ENCODE results near the gene OVOL2. TPM values are rescaled to one million over a fixed set of nuclear protein-coding genes. Genes with fewer than 3 reads are reported as not detected.
A peak's percentile ranks its signal among the peaks of the same experiment; 100 is the strongest.
"Not testable (repeated sequence)": the region's sequence is repeated elsewhere in the genome, so short reads cannot be mapped to it uniquely, and the experiment has no call there.

Gene OVOL2
- total RNA-seq (not detected), total RNA-seq (0 to 0.12 reads per million in 2 donors)

GRCh38 chr20:18057101-18057993, at the start of gene OVOL2:
TSS of gene OVOL2 (minus strand) at chr20:18057916. CDS start at chr20:18057634, 282 bp downstream.
- H3K9me3 ChIP-seq (ENCODE audit: control insufficient read depth, low read length, poor library complexity, severe bottlenecking) = peaks cover 4% of the 10 kb centered on the region
- no peak within 1 kb of the TSS for H3K27ac Mint-ChIP-seq
- H3K4me1 Mint-ChIP-seq = peaks cover 4% of the 10 kb centered on the region
- peaks cover 66% of the 10 kb centered on the region for H3K27me3 Mint-ChIP-seq
- ATAC-seq (no peak), DNase-seq (no peak)
- H3K4me3 Mint-ChIP-seq = peak within 1 kb of the TSS; percentile 39
- H3K36me3 Mint-ChIP-seq (ENCODE audit: low read depth) = peaks cover 5% of the 10 kb centered on the region

GRCh38 chr20:18103497-18103896, 45.8 kb upstream of the OVOL2 start:
- peaks cover 31% of the 10 kb centered on the region for H3K27me3 Mint-ChIP-seq

GRCh38 chr20:18101125-18101810, 43.6 kb upstream of the OVOL2 start:
- no peaks in the 10 kb centered on the region for H3K36me3 Mint-ChIP-seq (ENCODE audit: low read depth)
- no peak for ATAC-seq
- no peak overlapping the region for H3K4me3 Mint-ChIP-seq

More at GRCh38 chr20:18103497-18103896, 45.8 kb upstream of the OVOL2 start:
- no peaks in the 10 kb centered on the region for H3K9me3 ChIP-seq (ENCODE audit: control insufficient read depth, low read length, poor library complexity, severe bottlenecking)
- H3K36me3 Mint-ChIP-seq (ENCODE audit: low read depth) = no peaks in the 10 kb centered on the region
- ATAC-seq = no peak
- no peak overlapping the region for H3K27ac Mint-ChIP-seq
- H3K4me1 Mint-ChIP-seq = no peaks in the 10 kb centered on the region
- H3K4me3 Mint-ChIP-seq = no peak overlapping the region
- DNase-seq = no peak

GRCh38 chr20:18100569-18100968, 42.9 kb upstream of the OVOL2 start:
- H3K36me3 Mint-ChIP-seq (ENCODE audit: low read depth); H3K9me3 ChIP-seq (ENCODE audit: control insufficient read depth, low read length, poor library complexity, severe bottlenecking); ATAC-seq; H3K27ac Mint-ChIP-seq; H3K4me1 Mint-ChIP-seq; DNase-seq; H3K4me3 Mint-ChIP-seq: not testable (repeated sequence)
- peaks cover 32% of the 10 kb centered on the region for H3K27me3 Mint-ChIP-seq

More at GRCh38 chr20:18101125-18101810, 43.6 kb upstream of the OVOL2 start:
- no peaks in the 10 kb centered on the region for H3K9me3 ChIP-seq (ENCODE audit: control insufficient read depth, low read length, poor library complexity, severe bottlenecking)
- no peak for DNase-seq
- Mint-ChIP-seq H3K27ac (no peak overlapping the region), H3K4me1 (peaks cover 2% of the 10 kb centered on the region), H3K27me3 (peaks cover 36% of the 10 kb centered on the region)

GRCh38 chr20:18094191-18094590, 36.5 kb upstream of the OVOL2 start:
- ATAC-seq = no peak
- no peaks in the 10 kb centered on the region for H3K9me3 ChIP-seq (ENCODE audit: control insufficient read depth, low read length, poor library complexity, severe bottlenecking)
- peaks cover 4% of the 10 kb centered on the region for H3K4me1 Mint-ChIP-seq
- no peak for DNase-seq
- no peaks in the 10 kb centered on the region for H3K36me3 Mint-ChIP-seq (ENCODE audit: low read depth)
- no peak overlapping the region for H3K27ac Mint-ChIP-seq
- H3K27me3 Mint-ChIP-seq = peaks cover 31% of the 10 kb centered on the region
- H3K4me3 Mint-ChIP-seq = no peak overlapping the region

- H3K27ac Mint-ChIP-seq = no peak overlapping the region
- H3K9me3 ChIP-seq (ENCODE audit: control insufficient read depth, low read length, poor library complexity, severe bottlenecking) = no peaks in the 10 kb centered on the region
- DNase-seq = no peak
- H3K4me3 Mint-ChIP-seq = no peak overlapping the region
- H3K36me3 Mint-ChIP-seq (ENCODE audit: low read depth) = no peaks in the 10 kb centered on the region
- H3K4me1 Mint-ChIP-seq = peaks cover 4% of the 10 kb centered on the region
- ATAC-seq = no peak
- peaks cover 30% of the 10 kb centered on the region for H3K27me3 Mint-ChIP-seq
Observed at GRCh38 chr20:18093388-18093787, 35.7 kb upstream of the OVOL2 start.

GRCh38 chr20:18092890-18093289, 35.2 kb upstream of the OVOL2 start:
- no peak overlapping the region for H3K4me3 Mint-ChIP-seq
- H3K36me3 Mint-ChIP-seq (ENCODE audit: low read depth) = no peaks in the 10 kb centered on the region
- ATAC-seq (no peak), DNase-seq (no peak)
- no peak overlapping the region for H3K27ac Mint-ChIP-seq
- peaks cover 30% of the 10 kb centered on the region for H3K27me3 Mint-ChIP-seq
- H3K4me1 Mint-ChIP-seq = peaks cover 4% of the 10 kb centered on the region
- H3K9me3 ChIP-seq (ENCODE audit: control insufficient read depth, low read length, poor library complexity, severe bottlenecking) = no peaks in the 10 kb centered on the region

GRCh38 chr20:18091623-18092022, 33.9 kb upstream of the OVOL2 start:
- Mint-ChIP-seq H3K27ac (no peak overlapping the region), H3K4me3 (no peak overlapping the region), H3K4me1 (peaks cover 2% of the 10 kb centered on the region), H3K27me3 (peaks cover 26% of the 10 kb centered on the region), H3K36me3 (ENCODE audit: low read depth) (no peaks in the 10 kb centered on the region)
- no peaks in the 10 kb centered on the region for H3K9me3 ChIP-seq (ENCODE audit: control insufficient read depth, low read length, poor library complexity, severe bottlenecking)
- ATAC-seq = no peak
- DNase-seq = no peak

- H3K27me3 Mint-ChIP-seq = peaks cover 26% of the 10 kb centered on the region
- no peaks in the 10 kb centered on the region for H3K9me3 ChIP-seq (ENCODE audit: control insufficient read depth, low read length, poor library complexity, severe bottlenecking)
- no peak overlapping the region for H3K4me3 Mint-ChIP-seq
- H3K36me3 Mint-ChIP-seq (ENCODE audit: low read depth) = no peaks in the 10 kb centered on the region
- no peak overlapping the region for H3K27ac Mint-ChIP-seq
- peaks cover 2% of the 10 kb centered on the region for H3K4me1 Mint-ChIP-seq
- ATAC-seq = no peak
- no peak for DNase-seq
Observed at GRCh38 chr20:18090477-18090876, 32.8 kb upstream of the OVOL2 start.

- DNase-seq (no peak), ATAC-seq (no peak)
- Mint-ChIP-seq H3K27me3 (peaks cover 26% of the 10 kb centered on the region), H3K4me3 (no peak overlapping the region), H3K27ac (no peak overlapping the region), H3K4me1 (peaks cover 2% of the 10 kb centered on the region), H3K36me3 (ENCODE audit: low read depth) (no peaks in the 10 kb centered on the region)
- H3K9me3 ChIP-seq (ENCODE audit: control insufficient read depth, low read length, poor library complexity, severe bottlenecking) = no peaks in the 10 kb centered on the region
Observed at GRCh38 chr20:18090044-18090443, 32.3 kb upstream of the OVOL2 start.

GRCh38 chr20:18088841-18089240, 31.1 kb upstream of the OVOL2 start:
- peaks cover 23% of the 10 kb centered on the region for H3K27me3 Mint-ChIP-seq
- H3K27ac Mint-ChIP-seq; H3K4me3 Mint-ChIP-seq; DNase-seq; ATAC-seq; H3K36me3 Mint-ChIP-seq (ENCODE audit: low read depth); H3K4me1 Mint-ChIP-seq; H3K9me3 ChIP-seq (ENCODE audit: control insufficient read depth, low read length, poor library complexity, severe bottlenecking): not testable (repeated sequence)

- not testable (repeated sequence) for DNase-seq; H3K36me3 Mint-ChIP-seq (ENCODE audit: low read depth); ATAC-seq; H3K4me3 Mint-ChIP-seq; H3K4me1 Mint-ChIP-seq; H3K9me3 ChIP-seq (ENCODE audit: control insufficient read depth, low read length, poor library complexity, severe bottlenecking); H3K27ac Mint-ChIP-seq
- H3K27me3 Mint-ChIP-seq = peaks cover 17% of the 10 kb centered on the region
Observed at GRCh38 chr20:18088298-18088697, 30.6 kb upstream of the OVOL2 start.

- no peaks in the 10 kb centered on the region for H3K36me3 Mint-ChIP-seq (ENCODE audit: low read depth)
- no peak overlapping the region for H3K27ac Mint-ChIP-seq
- H3K4me3 Mint-ChIP-seq = no peak overlapping the region
- DNase-seq (no peak), ATAC-seq (no peak)
- peaks cover 2% of the 10 kb centered on the region for H3K4me1 Mint-ChIP-seq
- peaks cover 8% of the 10 kb centered on the region for H3K27me3 Mint-ChIP-seq
- H3K9me3 ChIP-seq (ENCODE audit: control insufficient read depth, low read length, poor library complexity, severe bottlenecking) = no peaks in the 10 kb centered on the region
Observed at GRCh38 chr20:18087054-18087453, 29.3 kb upstream of the OVOL2 start.

Measured in T-helper 17 cell (primary cell).